SH-SY5Y (cell line): ENCODE measurements around the gene ANO9.

Experiments used
- GATA2 ChIP-seq: IDR thresholded peaks from 2 replicates; pipeline ENCODE4 v1.6.1; 2011; ENCODE audit warnings: mild to moderate bottlenecking, low read depth, low read length
- GATA3 ChIP-seq: IDR thresholded peaks from 2 replicates; pipeline ENCODE4 v1.6.1; 2011; ENCODE audit warnings: low read depth, mild to moderate bottlenecking, low read length, moderate library complexity

GRCh38 chr11:416757-417621, 24.8 kb downstream of the ANO9 start:
- TF ChIP-seq GATA2 (no peak), GATA3 (no peak)
